HG03469 (cell line): Measurements from ENCODE around the gene IFT88.
"Not testable (repeated sequence)": the region's sequence is repeated elsewhere in the genome, so short reads cannot be mapped to it uniquely, and the experiment has no call there.

ENCODE experiments used
- ATAC-seq: cut with Tn5 transposase; IDR thresholded peaks from one replicate; pipeline ENCODE4 v1.9.1; 2021; ENCODE audit warnings: mild to moderate bottlenecking, moderate library complexity, moderate number of reproducible peaks; ENCODE audit not compliant: unreplicated experiment

IFT88 gene

GRCh38 chr13:20623000-20623399, 56.0 kb downstream of the IFT88 start:
- no peak for ATAC-seq

- ATAC-seq = no peak
Measured at GRCh38 chr13:20624213-20624612, 57.3 kb downstream of the IFT88 start.

GRCh38 chr13:20633802-20634201, 66.8 kb downstream of the IFT88 start:
- ATAC-seq = no peak

DNA sequence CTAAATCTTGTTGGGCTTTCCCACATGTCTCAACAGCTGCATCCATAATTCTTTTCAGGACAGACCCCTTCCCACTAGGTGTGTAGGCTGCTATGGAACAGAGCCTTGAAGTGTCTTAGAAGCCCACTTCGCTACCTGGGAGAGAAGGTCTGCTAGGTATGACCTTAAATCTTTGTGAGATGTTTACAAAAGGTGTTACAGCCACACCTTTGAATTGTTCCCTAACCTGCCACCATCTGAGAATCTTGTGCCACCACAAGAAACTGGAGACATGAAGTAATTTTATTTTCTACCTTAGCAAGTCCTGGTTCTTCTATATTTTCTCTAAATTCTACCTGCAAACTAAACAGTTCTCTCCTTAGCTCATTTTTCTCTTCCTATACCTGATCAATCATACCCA, 69.1 kb downstream of the IFT88 start:
- no peak for ATAC-seq

- no peak for ATAC-seq
Measured at GRCh38 chr13:20637811-20638210, 70.9 kb downstream of the IFT88 start.

DNA sequence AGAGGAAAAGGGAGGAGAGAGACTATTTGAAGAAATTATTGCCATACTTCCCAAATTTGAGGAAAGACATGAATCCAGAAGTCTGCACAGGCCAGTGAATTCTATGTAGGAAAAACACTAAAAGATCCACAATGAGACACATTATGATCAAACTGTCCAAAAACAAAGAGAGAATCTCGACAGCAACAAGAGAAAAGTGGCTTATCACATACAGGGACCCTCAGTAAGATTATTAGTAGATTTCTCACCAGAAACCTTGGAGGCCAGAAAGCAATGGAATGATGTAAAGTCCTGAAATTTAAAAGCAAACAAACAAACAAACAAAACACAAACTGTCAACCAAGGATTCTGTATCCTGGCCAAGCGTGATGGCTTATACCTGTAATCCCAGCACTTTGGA, 80.8 kb downstream of the IFT88 start:
- ATAC-seq = no peak

- no peak for ATAC-seq
Measured at GRCh38 chr13:20652946-20653345, 86.0 kb downstream of the IFT88 start.

DNA sequence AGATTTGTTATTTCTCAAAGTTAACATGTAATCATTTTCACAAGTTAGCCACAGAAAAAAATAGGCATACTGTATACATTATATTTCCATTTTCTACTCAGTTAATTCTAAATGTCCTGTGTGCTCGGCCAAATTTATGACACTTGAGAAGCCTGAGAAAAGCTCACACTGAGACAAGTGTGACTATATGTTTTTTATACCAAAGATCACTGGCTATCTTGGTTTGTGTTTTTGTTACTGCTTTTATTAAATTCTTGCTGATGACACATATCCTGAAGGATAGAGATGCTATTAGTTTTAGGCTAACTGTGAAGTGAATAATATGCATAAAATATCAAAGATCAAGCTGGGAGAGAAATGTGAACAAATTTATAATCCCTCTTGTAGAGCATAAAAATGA, 87.2 kb downstream of the IFT88 start:
- ATAC-seq = no peak

GRCh38 chr13:20658451-20659040, 91.6 kb downstream of the IFT88 start:
- no peak for ATAC-seq

DNA sequence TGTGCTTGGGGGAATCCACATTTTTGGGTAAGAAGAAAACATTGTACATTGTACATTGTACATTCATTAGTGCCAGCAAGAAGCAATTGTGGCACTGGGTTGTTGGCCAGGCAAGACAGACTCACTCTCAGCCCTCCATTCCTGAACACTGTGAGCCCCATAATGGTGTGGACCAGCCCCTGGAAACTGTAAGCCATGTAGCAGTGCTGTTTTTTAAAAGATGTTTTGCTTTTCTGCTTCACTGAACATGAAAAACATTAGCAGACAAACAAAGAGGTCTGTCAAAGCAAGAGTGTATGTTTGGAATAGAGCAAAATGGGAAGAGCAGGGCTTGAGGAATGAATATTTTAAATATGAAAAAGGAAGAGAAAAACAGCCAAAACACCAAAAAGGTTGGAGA, 97.4 kb downstream of the IFT88 start:
- ATAC-seq = no peak

GRCh38 chr13:20666948-20667347, 100.0 kb downstream of the IFT88 start:
- no peak for ATAC-seq

DNA sequence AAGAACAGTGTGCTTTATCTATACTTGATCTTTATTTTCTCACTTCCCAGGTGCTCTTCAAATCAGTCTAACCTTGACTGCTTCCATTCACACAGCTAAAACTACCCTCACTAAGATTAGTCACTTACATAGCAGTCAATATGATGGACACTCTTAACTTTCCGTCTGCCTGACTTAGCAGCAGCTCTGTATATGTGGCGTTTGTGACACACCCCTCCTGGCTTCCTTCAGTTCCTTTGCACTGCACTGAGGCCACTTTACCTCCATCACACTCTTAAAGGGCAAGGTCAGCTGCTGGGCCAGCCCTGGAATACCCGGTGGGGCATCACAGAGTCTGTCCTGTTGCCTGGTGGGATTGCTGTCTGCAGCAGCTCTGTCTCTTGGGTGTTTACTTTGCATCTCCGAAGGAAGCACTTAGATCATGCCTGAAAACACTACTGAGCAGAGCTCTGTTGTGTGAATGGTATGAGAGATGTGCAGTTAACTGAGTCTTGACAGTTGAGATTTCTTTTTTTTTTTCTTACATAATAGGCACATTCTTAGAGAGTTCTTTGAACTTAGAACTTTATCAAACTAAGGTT, 101.0 kb downstream of the IFT88 start:
- no peak for ATAC-seq

GRCh38 chr13:20669162-20669561, 102.2 kb downstream of the IFT88 start:
- ATAC-seq = no peak

DNA sequence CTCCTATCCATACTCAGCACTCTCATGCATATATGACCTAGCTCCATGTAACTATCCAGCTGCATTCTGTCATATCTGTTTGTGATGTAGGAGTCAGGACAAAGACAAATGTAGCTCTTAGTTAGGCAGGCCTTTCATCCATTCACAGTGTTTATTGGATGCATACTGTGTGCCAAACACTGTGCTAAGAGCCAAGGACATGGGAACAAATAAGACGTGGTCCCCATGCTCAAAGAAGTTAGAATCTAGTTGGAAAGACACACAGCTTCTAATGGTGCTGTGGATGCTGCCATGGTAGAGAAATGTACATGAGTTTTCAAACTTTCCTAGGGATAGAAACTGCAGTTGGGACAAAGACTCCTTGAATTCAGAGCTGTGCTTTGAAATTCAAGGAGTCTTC, 104.8 kb downstream of the IFT88 start:
- no peak for ATAC-seq

GRCh38 chr13:20672772-20673171, 105.8 kb downstream of the IFT88 start:
- ATAC-seq = no peak

DNA sequence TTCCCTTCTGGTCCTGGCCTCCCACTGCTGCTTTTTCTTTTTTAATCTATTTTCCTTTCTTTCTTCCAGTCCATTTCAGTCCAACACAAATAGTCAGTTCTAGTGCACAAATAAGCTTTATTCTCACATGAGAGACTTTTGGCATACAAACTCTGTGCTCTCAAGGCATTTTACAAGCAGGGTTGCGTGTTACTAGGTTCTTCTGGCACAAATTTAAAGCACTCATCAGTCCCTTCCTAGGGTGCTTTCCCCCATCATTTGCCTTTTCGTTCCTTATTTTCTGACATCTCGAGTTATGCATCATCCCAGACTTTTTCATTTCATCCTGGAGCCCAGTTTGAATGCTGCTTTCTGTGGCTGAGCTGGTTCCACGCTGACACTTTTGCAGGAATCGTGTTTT, 106.8 kb downstream of the IFT88 start:
- ATAC-seq = no peak

GRCh38 chr13:20676213-20676612, 109.3 kb downstream of the IFT88 start:
- ATAC-seq = no peak

- ATAC-seq = not testable (repeated sequence)
Measured at GRCh38 chr13:20678606-20679005, 111.6 kb downstream of the IFT88 start.

- ATAC-seq = no peak
Measured at GRCh38 chr13:20679879-20680278, 112.9 kb downstream of the IFT88 start.

GRCh38 chr13:20680416-20681080, 113.6 kb downstream of the IFT88 start:
- ATAC-seq = no peak

- not testable (repeated sequence) for ATAC-seq
Measured at GRCh38 chr13:20681481-20681880, 114.5 kb downstream of the IFT88 start.

DNA sequence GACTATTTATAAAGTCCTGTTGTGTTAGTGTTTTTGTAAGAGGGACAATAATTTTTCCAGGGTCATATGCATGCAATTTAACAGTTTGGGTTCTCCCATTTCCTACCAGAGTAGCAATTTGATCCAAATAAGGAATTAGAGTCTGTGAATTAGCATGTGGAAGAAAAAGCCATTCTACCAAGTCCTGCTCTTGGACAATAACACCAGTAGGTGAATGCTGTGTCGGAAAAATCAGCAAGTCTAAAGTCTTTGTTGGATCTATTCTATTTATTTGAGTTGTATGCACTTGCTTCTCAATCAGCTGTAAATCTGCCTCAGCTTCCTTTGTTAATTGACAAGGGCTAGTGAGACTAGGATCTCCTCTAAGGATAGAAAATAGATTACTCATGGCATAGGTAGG, 115.1 kb downstream of the IFT88 start:
- no peak for ATAC-seq

DNA sequence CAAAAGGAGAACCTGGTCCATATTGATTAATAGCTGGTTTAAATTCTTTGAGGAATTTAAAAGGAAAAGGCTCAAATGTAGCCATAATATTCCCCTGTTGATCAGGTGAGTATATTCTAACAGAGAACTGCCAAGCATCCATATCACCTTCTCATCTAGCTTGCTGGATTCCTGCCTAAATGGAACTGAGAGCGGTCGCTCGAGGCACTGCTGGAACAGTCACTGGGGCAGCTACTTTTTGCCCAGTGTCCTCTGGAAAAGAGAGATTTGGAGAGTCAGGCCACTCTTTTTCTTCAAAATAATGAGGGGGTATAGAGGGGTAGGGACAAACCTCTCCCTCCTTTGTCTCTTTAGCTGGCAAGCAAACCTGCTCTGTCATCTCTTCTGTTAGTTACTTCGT, 117.1 kb downstream of the IFT88 start:
- ATAC-seq = no peak
